Mucosa of stomach (tissue), 1 donor: Measurements from ENCODE around the gene HPDL.

Experiments
- H3K27me3 ChIP-seq: one replicate; pipeline ENCODE4 v1.7.0; 2013; ENCODE audit warnings: mild to moderate bottlenecking, low read length; ENCODE audit not compliant: control insufficient read depth, insufficient read depth
- H3K36me3 ChIP-seq: one replicate; pipeline ENCODE4 v1.7.0; 2013; ENCODE audit warnings: low read length; ENCODE audit not compliant: control insufficient read depth, insufficient read depth
- H3K4me1 ChIP-seq: one replicate; pipeline ENCODE4 v1.7.0; 2013; ENCODE audit warnings: mild to moderate bottlenecking, low read length; ENCODE audit not compliant: control insufficient read depth, insufficient read depth
- H3K4me3 ChIP-seq: one replicate; pipeline ENCODE4 v1.7.0; 2013; ENCODE audit warnings: low read length
- H3K9ac ChIP-seq: one replicate; pipeline ENCODE4 v1.7.0; 2013; ENCODE audit warnings: mild to moderate bottlenecking, low read length, moderate library complexity
- H3K9me3 ChIP-seq: one replicate; pipeline ENCODE4 v1.7.0; 2013; ENCODE audit warnings: mild to moderate bottlenecking, low read length, moderate library complexity; ENCODE audit not compliant: control insufficient read depth
- donor health status: Pancreatic carcinoma.

Gene HPDL

GRCh38 chr1:45364294-45364693, 37.6 kb downstream of the HPDL start:
- no peaks in the 10 kb centered on the region for H3K4me1 ChIP-seq
- no peak overlapping the region for H3K9ac ChIP-seq
- no peaks in the 10 kb centered on the region for H3K27me3 ChIP-seq
- H3K36me3 ChIP-seq, result no peaks in the 10 kb centered on the region
- H3K4me3 ChIP-seq, result no peak overlapping the region
- no peaks in the 10 kb centered on the region for H3K9me3 ChIP-seq

GRCh38 chr1:45365051-45365450, 38.4 kb downstream of the HPDL start:
- H3K9ac ChIP-seq, result no peak overlapping the region
- H3K4me3 ChIP-seq, result no peak overlapping the region
- no peaks in the 10 kb centered on the region for H3K4me1 ChIP-seq

GRCh38 chr1:45370575-45370974, 43.9 kb downstream of the HPDL start:
- no peak overlapping the region for H3K9ac ChIP-seq
- H3K9me3 ChIP-seq, result no peaks in the 10 kb centered on the region
- H3K36me3 ChIP-seq, result no peaks in the 10 kb centered on the region
- no peak overlapping the region for H3K4me3 ChIP-seq
- no peaks in the 10 kb centered on the region for H3K4me1 ChIP-seq
- H3K27me3 ChIP-seq, result no peaks in the 10 kb centered on the region

More at GRCh38 chr1:45365051-45365450, 38.4 kb downstream of the HPDL start:
- Histone ChIP-seq H3K36me3 (no peaks in the 10 kb centered on the region), H3K9me3 (no peaks in the 10 kb centered on the region), H3K27me3 (no peaks in the 10 kb centered on the region)

- H3K9me3 ChIP-seq, result no peaks in the 10 kb centered on the region
- no peak overlapping the region for H3K9ac ChIP-seq
- no peak overlapping the region for H3K4me3 ChIP-seq
- H3K36me3 ChIP-seq, result no peaks in the 10 kb centered on the region
- H3K27me3 ChIP-seq, result no peaks in the 10 kb centered on the region
- H3K4me1 ChIP-seq, result no peaks in the 10 kb centered on the region
Measured at GRCh38 chr1:45373573-45373972, 46.9 kb downstream of the HPDL start.

GRCh38 chr1:45375104-45376090, 48.7 kb downstream of the HPDL start:
- Histone ChIP-seq H3K4me1 (no peaks in the 10 kb centered on the region), H3K9ac (no peak overlapping the region), H3K36me3 (no peaks in the 10 kb centered on the region), H3K27me3 (no peaks in the 10 kb centered on the region), H3K4me3 (no peak overlapping the region), H3K9me3 (no peaks in the 10 kb centered on the region)

- no peaks in the 10 kb centered on the region for H3K9me3 ChIP-seq
- no peak overlapping the region for H3K4me3 ChIP-seq
- no peak overlapping the region for H3K9ac ChIP-seq
- H3K36me3 ChIP-seq, result no peaks in the 10 kb centered on the region
- no peaks in the 10 kb centered on the region for H3K4me1 ChIP-seq
- H3K27me3 ChIP-seq, result no peaks in the 10 kb centered on the region
Measured at GRCh38 chr1:45378184-45378583, 51.5 kb downstream of the HPDL start.
